OCI-LY3 (cell line): ENCODE results near the gene BRAT1.

Source experiments
- H2AFZ ChIP-seq: fragments of 200-600, 300-600 bp; shearing (Covaris generic); 2 replicates; pipeline ENCODE4 v1.6.0; 2014; ENCODE audit warnings: antibody characterized with exemption, low read depth, low read length
- H3K27ac ChIP-seq: fragments of 200-600, 300-600 bp; sonication (generic); 2 replicates; pipeline ENCODE4 v1.5.1; 2014; ENCODE audit warnings: mild to moderate bottlenecking, low read length, moderate library complexity, mixed read lengths
- H3K27me3 ChIP-seq: fragments of 200-600, 300-600 bp; sonication (generic); 2 replicates; pipeline ENCODE4 v1.6.1; 2014; ENCODE audit warnings: low read depth, low read length, mixed read lengths
- H3K36me3 ChIP-seq: fragments of 200-600, 300-600 bp; sonication (generic); replicated peaks from 2 replicates; pipeline ENCODE3; 2014; ENCODE audit warnings: low read depth, low read length, mixed read lengths
- H3K4me1 ChIP-seq: fragments of 300-600, 200-600 bp; sonication (generic); 2 replicates; pipeline ENCODE4 v1.6.1; 2014; ENCODE audit warnings: low read length, mixed read lengths
- H3K4me2 ChIP-seq: fragments of 200-600, 300-600 bp; sonication (generic); 2 replicates; pipeline ENCODE4 v1.6.1; 2014; ENCODE audit warnings: low read length, mixed read lengths
- H3K4me3 ChIP-seq: fragments of 300-600, 200-600 bp; sonication (generic); 2 replicates; pipeline ENCODE4 v1.5.1; 2014; ENCODE audit warnings: antibody characterized with exemption, mild to moderate bottlenecking, low read length, moderate library complexity
- H3K79me2 ChIP-seq: fragments of 300-600, 200-600 bp; shearing (Covaris generic); 2 replicates; pipeline ENCODE4 v1.6.1; 2014; ENCODE audit warnings: mild to moderate bottlenecking, low read length, mixed read lengths
- H3K9ac ChIP-seq: fragments of 300-600, 200-600 bp; shearing (Covaris generic); 2 replicates; pipeline ENCODE4 v1.6.0; 2014; ENCODE audit warnings: mild to moderate bottlenecking, low read length, moderate library complexity
- H3K9me3 ChIP-seq: fragments of 200-600, 300-600 bp; shearing (Covaris generic); 2 replicates; pipeline ENCODE4 v1.6.1; 2014; ENCODE audit warnings: low read length, mixed read lengths; ENCODE audit not compliant: insufficient read depth
- H4K20me1 ChIP-seq: fragments of 200-600, 300-600 bp; sonication (generic); 2 replicates; pipeline ENCODE4 v1.6.1; 2016; ENCODE audit warnings: low read length, mixed read lengths; ENCODE audit not compliant: insufficient read depth
- CTCF ChIP-seq: fragments of 200-600, 300-600 bp; sonication (generic); IDR thresholded peaks from 2 replicates; pipeline ENCODE4 v1.5.1; 2014; ENCODE audit warnings: antibody characterized with exemption, low read length, low read depth
- EZH2phosphoT487 ChIP-seq: fragments of 200-600 bp; shearing (Covaris generic); IDR thresholded peaks from 2 replicates; pipeline ENCODE4 v1.6.1; 2018; ENCODE audit warnings: antibody characterized with exemption, mixed run types, low read depth

The BRAT1 gene

GRCh38 chr7:2587778-2588177 is 32.5 kb upstream of the BRAT1 start:
- peaks cover 11% of the 10 kb centered on the region for H3K36me3 ChIP-seq
- H4K20me1 ChIP-seq = no peaks in the 10 kb centered on the region
- H3K4me3 ChIP-seq = no peak overlapping the region
- H2AFZ ChIP-seq = no peak overlapping the region
- no peaks in the 10 kb centered on the region for H3K9me3 ChIP-seq
- H3K9ac ChIP-seq = no peak overlapping the region
- no peaks in the 10 kb centered on the region for H3K4me1 ChIP-seq
- H3K27ac ChIP-seq = no peak overlapping the region
- no peak overlapping the region for H3K4me2 ChIP-seq
- no peaks in the 10 kb centered on the region for H3K79me2 ChIP-seq
- no peaks in the 10 kb centered on the region for H3K27me3 ChIP-seq
- no peak for TF ChIP-seq EZH2phosphoT487
- TF ChIP-seq CTCF = no peak

GRCh38 chr7:2587134-2587533 is 31.8 kb upstream of the BRAT1 start:
- no peak overlapping the region for H3K4me2 ChIP-seq
- no peaks in the 10 kb centered on the region for H4K20me1 ChIP-seq
- H3K27me3 ChIP-seq = no peaks in the 10 kb centered on the region
- no peaks in the 10 kb centered on the region for H3K79me2 ChIP-seq
- TF ChIP-seq CTCF (no peak), EZH2phosphoT487 (no peak)
- no peaks in the 10 kb centered on the region for H3K4me1 ChIP-seq
- H3K36me3 ChIP-seq = peaks cover 10% of the 10 kb centered on the region
- H2AFZ ChIP-seq = no peak overlapping the region
- H3K9ac ChIP-seq = no peak overlapping the region
- H3K9me3 ChIP-seq = no peaks in the 10 kb centered on the region
- no peak overlapping the region for H3K27ac ChIP-seq
- no peak overlapping the region for H3K4me3 ChIP-seq

GRCh38 chr7:2586326-2587020 is 31.1 kb upstream of the BRAT1 start:
- peaks cover 10% of the 10 kb centered on the region for H3K36me3 ChIP-seq
- H3K4me1 ChIP-seq = no peaks in the 10 kb centered on the region
- H4K20me1 ChIP-seq = no peaks in the 10 kb centered on the region
- no peak overlapping the region for H3K9ac ChIP-seq
- no peak overlapping the region for H3K4me3 ChIP-seq
- H3K9me3 ChIP-seq = no peaks in the 10 kb centered on the region
- no peaks in the 10 kb centered on the region for H3K79me2 ChIP-seq
- no peak overlapping the region for H3K4me2 ChIP-seq
- H2AFZ ChIP-seq = no peak overlapping the region
- H3K27me3 ChIP-seq = no peaks in the 10 kb centered on the region
- no peak overlapping the region for H3K27ac ChIP-seq
- no peak for TF ChIP-seq CTCF
- TF ChIP-seq EZH2phosphoT487 = no peak

- no peak overlapping the region for H3K4me3 ChIP-seq
- H3K27me3 ChIP-seq = no peaks in the 10 kb centered on the region
- no peak overlapping the region for H2AFZ ChIP-seq
- no peak overlapping the region for H3K9ac ChIP-seq
- TF ChIP-seq EZH2phosphoT487 (no peak), CTCF (no peak)
- no peaks in the 10 kb centered on the region for H4K20me1 ChIP-seq
- peaks cover 10% of the 10 kb centered on the region for H3K36me3 ChIP-seq
- H3K9me3 ChIP-seq = no peaks in the 10 kb centered on the region
- H3K27ac ChIP-seq = no peak overlapping the region
- H3K79me2 ChIP-seq = no peaks in the 10 kb centered on the region
- no peaks in the 10 kb centered on the region for H3K4me1 ChIP-seq
- H3K4me2 ChIP-seq = no peak overlapping the region
These were observed 30.1 kb upstream of the BRAT1 start for GRCh38 chr7:2585446-2585845.
